Common myeloid progenitor, CD34-positive (primary cell): ENCODE measurements around the gene ZNF544.
A peak's percentile ranks its signal among the peaks of the same experiment; 100 is the strongest.

Source experiments
- CTCF ChIA-PET: fragments of 350-600 bp; sonication (Branson Sonifier 250); formaldehyde crosslinking; loops from one replicate; lab custom pipeline; 2021; ENCODE audit warnings: antibody characterized with exemption; lab: Charles Lee
- POLR2A ChIA-PET: fragments of 350-600 bp; sonication (Branson Sonifier 250); formaldehyde crosslinking; loops from one replicate; lab custom pipeline; 2021; ENCODE audit warnings: antibody characterized with exemption; lab: Charles Lee
- DNase-seq, 3 donors: peaks; one replicate each; pipeline versions ENCODE4 v3.0.0 to v3.0.0-alpha.2; 2013
- H3K27ac ChIP-seq, 2 experiments: 1 replicate in 1 of 2; 2 replicates in 1 of 2; pipeline ENCODE4 v1.7.0; 2013; ENCODE audit warnings: inconsistent platforms in 2 of 2, low read length in 2 of 2, mild to moderate bottlenecking in 2 of 2, low read depth in 1 of 2, moderate library complexity in 1 of 2; ENCODE audit not compliant: severe bottlenecking in 2 of 2, insufficient read depth in 1 of 2, poor library complexity in 1 of 2
- H3K27me3 ChIP-seq, 5 experiments: replicated peaks in 2 of 5; 1 replicate in 3 of 5; 2 replicates in 2 of 5; pipeline versions ENCODE4 v1.6.1 to v1.7.0; 2013; ENCODE audit warnings: low read length in 4 of 5, mild to moderate bottlenecking in 2 of 5, moderate library complexity in 2 of 5, inconsistent platforms in 1 of 5; ENCODE audit not compliant: insufficient read depth in 5 of 5, control insufficient read depth in 4 of 5
- H3K36me3 ChIP-seq, 4 experiments: 1 replicate in 2 of 4; 2 replicates in 2 of 4; pipeline versions ENCODE4 v1.6.1 to v1.7.0; 2013; ENCODE audit warnings: low read length in 3 of 4, control low read depth in 1 of 4, mild to moderate bottlenecking in 1 of 4; ENCODE audit not compliant: control insufficient read depth in 4 of 4, insufficient read depth in 4 of 4
- H3K4me1 ChIP-seq, 4 experiments: 1 replicate in 3 of 4; 2 replicates in 1 of 4; pipeline versions ENCODE4 v1.6.1 to v1.7.1; 2013; ENCODE audit warnings: low read length in 3 of 4, mild to moderate bottlenecking in 3 of 4, control low read depth in 1 of 4, inconsistent platforms in 1 of 4, moderate library complexity in 1 of 4; ENCODE audit not compliant: control insufficient read depth in 4 of 4, insufficient read depth in 4 of 4; ENCODE audit errors: control extremely low read depth in 1 of 4
- H3K4me3 ChIP-seq, 7 experiments: 1 replicate in 4 of 7; 2 replicates in 3 of 7; pipeline versions ENCODE4 v1.5.1 to v1.7.0; 2013; ENCODE audit warnings: mild to moderate bottlenecking in 7 of 7, low read length in 6 of 7, moderate library complexity in 6 of 7, inconsistent platforms in 2 of 7, low read depth in 2 of 7, control low read depth in 1 of 7; ENCODE audit not compliant: insufficient read depth in 4 of 7, control insufficient read depth in 1 of 7; ENCODE audit errors: extremely low read depth in 1 of 7
- H3K9me3 ChIP-seq, 5 experiments: 1 replicate in 4 of 5; 2 replicates in 1 of 5; pipeline versions ENCODE4 v1.6.1 to v1.7.1; 2013; ENCODE audit warnings: low read length in 4 of 5, mild to moderate bottlenecking in 2 of 5, inconsistent platforms in 1 of 5, low read depth in 1 of 5, moderate library complexity in 1 of 5; ENCODE audit not compliant: control insufficient read depth in 4 of 5, insufficient read depth in 2 of 5; ENCODE audit errors: control extremely low read depth in 1 of 5
- WGBS: methylation state at CpG from one replicate; pipeline ENCODE4 v1.1.5; 2013; ENCODE audit not compliant: insufficient coverage; 5-methylcytosine and 5-hydroxymethylcytosine counted together

ZNF544 gene

GRCh38 chr19:58217069-58217481 lies 11.6 kb upstream of the ZNF544 start:
- 42% methylated on average over 31 of the region's 34 CpGs for WGBS
- POLR2A ChIA-PET: no interaction called here
- no peak overlapping the region for H3K27ac ChIP-seq
- DNase-seq: no peak
- CTCF ChIA-PET: no interaction called here
- peaks cover 0 to 68% (median 56%) of the 10 kb centered on the region in 5 experiments for H3K9me3 ChIP-seq
- no peak overlapping the region for H3K4me3 ChIP-seq
- peaks cover 0 to 5% (median 0%) of the 10 kb centered on the region in 5 experiments for H3K27me3 ChIP-seq
- H3K36me3 ChIP-seq: peaks cover 12 to 22% (median 19%) of the 10 kb centered on the region in 4 experiments
- H3K4me1 ChIP-seq: no peaks in the 10 kb centered on the region

GRCh38 chr19:58217607-58218391 lies 10.9 kb upstream of the ZNF544 start:
- no peaks in the 10 kb centered on the region for H3K4me1 ChIP-seq
- ChIA-PET POLR2A (interaction anchor here (0.6 kb wide), 1 partner anchor 34 kb away, joined by 3 read pairs; no protein-coding TSS in a partner anchor), CTCF (interaction anchor here (1.3 kb wide), 1 partner anchor 13 kb away, joined by 3 read pairs; no protein-coding TSS in a partner anchor)
- H3K36me3 ChIP-seq: peaks cover 5 to 15% (median 11%) of the 10 kb centered on the region in 4 experiments
- no peak overlapping the region for H3K4me3 ChIP-seq
- DNase-seq: no peak
- peaks cover 2 to 65% (median 52%) of the 10 kb centered on the region in 5 experiments for H3K9me3 ChIP-seq
- H3K27ac ChIP-seq: no peak overlapping the region
- peaks cover 0 to 5% (median 0%) of the 10 kb centered on the region in 5 experiments for H3K27me3 ChIP-seq
- WGBS: 98% methylated on average over 22 of the region's 25 CpGs

- peak in 2 of 3 donors; percentile 35 to 48 for DNase-seq
- Histone ChIP-seq H3K36me3 (peaks cover under 1 to 4% (median 1%) of the 10 kb centered on the region in 4 experiments), H3K27me3 (peaks cover 0 to 5% (median 0%) of the 10 kb centered on the region in 5 experiments), H3K4me1 (no peaks in the 10 kb centered on the region), H3K4me3 (no peak overlapping the region), H3K27ac (no peak overlapping the region), H3K9me3 (peaks cover 2 to 59% (median 47%) of the 10 kb centered on the region in 5 experiments)
- ChIA-PET POLR2A (interaction anchor here (0.6 kb wide), 2 partner anchors 35 to 709 kb away, joined by 3 read pairs; no protein-coding TSS in a partner anchor), CTCF (interaction anchor here (0.5 to 1.3 kb wide), 3 partner anchors 12 to 107 kb away, joined by 3 read pairs; no protein-coding TSS in a partner anchor)
- 57% methylated on average over 7 of the region's 9 CpGs for WGBS
These were observed 9.8 kb upstream of the ZNF544 start for GRCh38 chr19:58218899-58219298.

- DNase-seq: peak in 1 of 3 donors; percentile 10
- H3K9me3 ChIP-seq: peaks cover 6 to 61% (median 32%) of the 10 kb centered on the region in 5 experiments
- CTCF ChIA-PET: interaction anchor here (0.6 to 1.6 kb wide), 4 partner anchors 11 to 21 kb away, joined by 3 to 5 read pairs (median 3); no protein-coding TSS in a partner anchor
- H3K27me3 ChIP-seq: no peaks in the 10 kb centered on the region
- POLR2A ChIA-PET: interaction anchor here (0.9 to 1.1 kb wide), 2 partner anchors 78 to 128 kb away, joined by 3 read pairs; no protein-coding TSS in a partner anchor
- H3K36me3 ChIP-seq: peaks cover 17 to 35% (median 29%) of the 10 kb centered on the region in 4 experiments
- 12% methylated on average over 21 of the region's 23 CpGs for WGBS
- H3K4me1 ChIP-seq: peaks cover 0 to 16% (median 14%) of the 10 kb centered on the region in 4 experiments
- H3K4me3 ChIP-seq: peak overlapping the region; percentile 66 to 92 (median 81)
- peak overlapping the region; percentile 70 to 86 for H3K27ac ChIP-seq
These were observed 640 bp upstream of the ZNF544 start for GRCh38 chr19:58227964-58228584.

- DNase-seq: peak; percentile 17 to 44 (median 25)
- CTCF ChIA-PET: interaction anchor here (1.6 kb wide), 1 partner anchor 20 kb away, joined by 5 read pairs; no protein-coding TSS in a partner anchor
- whole genome bisulfite sequencing: 65% methylated on average over 8 of the region's 13 CpGs
- Histone ChIP-seq H3K4me3 (peak overlapping the region; percentile 66 to 92 (median 81)), H3K9me3 (peaks cover 10 to 68% (median 40%) of the 10 kb centered on the region in 5 experiments), H3K4me1 (peaks cover 0 to 16% (median 14%) of the 10 kb centered on the region in 4 experiments), H3K36me3 (peaks cover 26 to 47% (median 38%) of the 10 kb centered on the region in 4 experiments), H3K27ac (peak overlapping the region; percentile 70 to 86), H3K27me3 (no peaks in the 10 kb centered on the region)
- POLR2A ChIA-PET: interaction anchor here (0.6 to 1.2 kb wide), 3 partner anchors 42 to 77 kb away, joined by 3 to 5 read pairs (median 4); partner anchors contain the start of gene ZNF274
These were observed 533 bp downstream of the ZNF544 start for GRCh38 chr19:58229255-58229639.

GRCh38 chr19:58237324-58237723 lies 8.6 kb downstream of the ZNF544 start:
- POLR2A ChIA-PET: no interaction called here
- 96% methylated on average over 10 of the region's 10 CpGs for WGBS
- peaks cover 38 to 95% (median 68%) of the 10 kb centered on the region in 4 experiments for H3K36me3 ChIP-seq
- H3K27ac ChIP-seq: no peak overlapping the region
- no peaks in the 10 kb centered on the region for H3K4me1 ChIP-seq
- CTCF ChIA-PET: no interaction called here
- peaks cover 12 to 87% (median 69%) of the 10 kb centered on the region in 5 experiments for H3K9me3 ChIP-seq
- no peaks in the 10 kb centered on the region for H3K27me3 ChIP-seq
- H3K4me3 ChIP-seq: peak overlapping the region in 1 of 7 experiments; percentile 56
- no peak for DNase-seq
